ENCODE data around the gene YES1. TPM values are rescaled to one million over a fixed set of nuclear protein-coding genes. Genes with fewer than 3 reads are reported as not detected.
"Not testable (repeated sequence)": the region's sequence is repeated elsewhere in the genome, so short reads cannot be mapped to it uniquely, and the experiment has no call there.

The YES1 gene
- total RNA-seq, 1 donor from 2014 or later, result 209 TPM

- Histone ChIP-seq H3K4me2 (no peak overlapping the region), H4K20me1 (ENCODE audit: low read depth) (peaks cover 23% of the 10 kb centered on the region), H3K27me3 (no peaks in the 10 kb centered on the region), H2AFZ (replicated peaks) (no peak overlapping the region), H3K9ac (no peak overlapping the region), H3K36me3 (no peaks in the 10 kb centered on the region), H3F3A (ENCODE audit: low read depth) (no peaks in the 10 kb centered on the region), H3K4me3 (no peak overlapping the region), H3K27ac (no peak overlapping the region), H3K4me1 (no peaks in the 10 kb centered on the region), H3K9me3 (ENCODE audit: low read depth) (no peaks in the 10 kb centered on the region), H3K79me2 (ENCODE audit: low read depth) (peaks cover 90% of the 10 kb centered on the region)
- Mint-ChIP-seq H3K4me3 (no peak overlapping the region), H3K27ac (no peak overlapping the region), H3K9me3 (peaks cover 8% of the 10 kb centered on the region), H3K36me3 (peaks cover 12% of the 10 kb centered on the region), H3K4me1 (no peaks in the 10 kb centered on the region), H3K27me3 (ENCODE audit: insufficient read depth, low read depth) (no peaks in the 10 kb centered on the region)
- TF ChIP-seq EZH2phosphoT487 (IDR thresholded peaks at IDR 0.05) (no peak), CTCF (IDR thresholded peaks at IDR 0.05) (no peak), EZH2 (IDR thresholded peaks at IDR 0.05) (no peak)
- DNase-seq (ENCODE audit: low spot score), result no peak
Observed at GRCh38 chr18:766550-766860, 45.5 kb downstream of the YES1 start.

- H3K9ac ChIP-seq, result no peak overlapping the region
- no peaks in the 10 kb centered on the region for H3K4me1 ChIP-seq
- no peak overlapping the region for H3K27ac ChIP-seq
- H3K9me3 ChIP-seq (ENCODE audit: low read depth), result no peaks in the 10 kb centered on the region
- Mint-ChIP-seq H3K4me3 (no peak overlapping the region), H3K27me3 (ENCODE audit: insufficient read depth, low read depth) (no peaks in the 10 kb centered on the region), H3K9me3 (peaks cover 9% of the 10 kb centered on the region), H3K36me3 (peaks cover 14% of the 10 kb centered on the region), H3K4me1 (no peaks in the 10 kb centered on the region), H3K27ac (no peak overlapping the region)
- peaks cover 91% of the 10 kb centered on the region for H3K79me2 ChIP-seq (ENCODE audit: low read depth)
- peaks cover 20% of the 10 kb centered on the region for H4K20me1 ChIP-seq (ENCODE audit: low read depth)
- no peaks in the 10 kb centered on the region for H3K36me3 ChIP-seq
- H3K4me3 ChIP-seq, result no peak overlapping the region
- no peak overlapping the region for H3K4me2 ChIP-seq
- H3F3A ChIP-seq (ENCODE audit: low read depth), result no peaks in the 10 kb centered on the region
- DNase-seq (ENCODE audit: low spot score), result no peak
- H3K27me3 ChIP-seq, result no peaks in the 10 kb centered on the region
- TF ChIP-seq EZH2phosphoT487 (IDR thresholded peaks at IDR 0.05) (no peak), CTCF (IDR thresholded peaks at IDR 0.05) (no peak), EZH2 (IDR thresholded peaks at IDR 0.05) (no peak)
- H2AFZ ChIP-seq (replicated peaks), result no peak overlapping the region
Observed at GRCh38 chr18:765764-766549, 46.1 kb downstream of the YES1 start.

DNA sequence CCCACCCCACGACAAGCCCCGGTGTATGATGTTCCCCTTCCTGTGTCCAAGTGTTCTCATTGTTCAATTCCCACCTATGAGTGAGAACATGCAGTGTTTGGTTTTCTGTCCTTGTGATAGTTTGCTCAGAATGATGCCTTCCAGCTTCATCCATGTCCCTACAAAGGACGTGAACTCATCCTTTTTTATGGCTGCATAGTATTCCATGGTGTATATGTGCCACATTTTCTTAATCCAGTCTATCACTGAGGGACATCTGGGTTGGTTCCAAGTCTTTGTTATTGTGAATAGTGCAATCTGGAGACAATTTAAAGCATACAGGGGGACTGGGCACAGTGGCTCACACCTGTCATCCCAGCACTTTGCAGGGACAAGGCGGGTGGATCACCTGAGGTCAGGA lies 52.2 kb downstream of the YES1 start:
- not testable (repeated sequence) for H3K4me1 ChIP-seq, H3K27ac Mint-ChIP-seq

DNA sequence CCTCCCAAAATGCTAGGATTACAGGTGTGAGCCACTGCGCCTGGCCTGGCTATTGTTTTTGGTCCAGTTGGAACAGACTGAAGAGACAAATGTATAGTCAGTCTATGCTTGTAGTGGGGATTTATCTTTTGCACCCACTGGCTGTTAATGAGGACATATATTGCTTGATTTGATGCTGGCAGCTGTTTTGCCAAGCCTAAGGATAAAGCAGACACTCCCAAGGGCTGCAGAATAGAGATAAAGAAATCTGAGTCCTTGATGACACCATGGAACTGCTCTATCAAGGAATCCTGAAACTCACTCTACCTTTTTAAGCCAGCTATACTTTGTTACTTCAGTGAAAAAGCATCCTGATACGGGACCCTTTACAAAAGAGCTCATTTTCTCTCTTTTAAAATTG lies 56.5 kb downstream of the YES1 start:
- Histone ChIP-seq H3K4me2 (no peak overlapping the region), H4K20me1 (ENCODE audit: low read depth) (peaks cover 6% of the 10 kb centered on the region), H3K4me3 (no peak overlapping the region), H3K27me3 (no peaks in the 10 kb centered on the region), H3K4me1 (no peaks in the 10 kb centered on the region), H3K27ac (no peak overlapping the region), H3K79me2 (ENCODE audit: low read depth) (peaks cover 45% of the 10 kb centered on the region), H3K36me3 (peaks cover 5% of the 10 kb centered on the region), H2AFZ (replicated peaks) (no peak overlapping the region), H3K9me3 (ENCODE audit: low read depth) (no peaks in the 10 kb centered on the region), H3K9ac (no peak overlapping the region), H3F3A (ENCODE audit: low read depth) (no peaks in the 10 kb centered on the region)
- Mint-ChIP-seq H3K4me1 (no peaks in the 10 kb centered on the region), H3K36me3 (peaks cover 13% of the 10 kb centered on the region), H3K27me3 (ENCODE audit: insufficient read depth, low read depth) (peaks cover 2% of the 10 kb centered on the region), H3K9me3 (no peaks in the 10 kb centered on the region), H3K4me3 (no peak overlapping the region), H3K27ac (no peak overlapping the region)
- TF ChIP-seq EZH2 (IDR thresholded peaks at IDR 0.05) (no peak), CTCF (IDR thresholded peaks at IDR 0.05) (no peak), EZH2phosphoT487 (IDR thresholded peaks at IDR 0.05) (no peak)
- DNase-seq (ENCODE audit: low spot score), result no peak

More for the DNA sequence above, 52.2 kb downstream of the YES1 start:
- H2AFZ ChIP-seq (replicated peaks); H3K9me3 Mint-ChIP-seq; DNase-seq (ENCODE audit: low spot score); H4K20me1 ChIP-seq (ENCODE audit: low read depth); H3K4me2 ChIP-seq; H3K4me3 Mint-ChIP-seq; H3K9ac ChIP-seq; H3F3A ChIP-seq (ENCODE audit: low read depth); H3K36me3 ChIP-seq; H3K4me1 Mint-ChIP-seq; H3K27me3 Mint-ChIP-seq (ENCODE audit: insufficient read depth, low read depth); H3K4me3 ChIP-seq; H3K27me3 ChIP-seq; H3K27ac ChIP-seq; H3K9me3 ChIP-seq (ENCODE audit: low read depth): not testable (repeated sequence)
- H3K79me2 ChIP-seq (ENCODE audit: low read depth), result peaks cover 84% of the 10 kb centered on the region
- H3K36me3 Mint-ChIP-seq, result peaks cover 17% of the 10 kb centered on the region
